Hematopoietic multipotent progenitor cell treated with erythropoietin and hydrocortisone succinate and interleukin-3 and kit ligand, for 17 days (in vitro differentiated cells): ENCODE results near the gene ZNF648.
"Not testable (repeated sequence)": the region's sequence is repeated elsewhere in the genome, so short reads cannot be mapped to it uniquely, and the experiment has no call there.

Experiments used
- DNase-seq: peaks from one replicate; pipeline ENCODE4 v3.0.0-alpha.2; 2015; ENCODE audit warnings: low spot score

The ZNF648 gene

GRCh38 chr1:182061594-182061993 lies at the start of gene ZNF648:
TSS of gene ZNF648 (minus strand) at chr1:182061712. CDS start at chr1:182058010, 3,702 bp downstream.
- DNase-seq = no peak

GRCh38 chr1:182110635-182111034 lies 49.1 kb upstream of the ZNF648 start:
- no peak for DNase-seq

GRCh38 chr1:182109771-182110170 lies 48.3 kb upstream of the ZNF648 start:
- DNase-seq = no peak

GRCh38 chr1:182107209-182107608 lies 45.7 kb upstream of the ZNF648 start:
- DNase-seq = no peak

- DNase-seq = no peak
Observed at GRCh38 chr1:182102043-182102416, 40.5 kb upstream of the ZNF648 start.

- no peak for DNase-seq
Observed at GRCh38 chr1:182101415-182102042, 40.0 kb upstream of the ZNF648 start.

GRCh38 chr1:182098301-182098700 lies 36.8 kb upstream of the ZNF648 start:
- DNase-seq = no peak

GRCh38 chr1:182095946-182096345 lies 34.4 kb upstream of the ZNF648 start:
- DNase-seq = no peak

GRCh38 chr1:182094514-182095005 lies 33.0 kb upstream of the ZNF648 start:
- not testable (repeated sequence) for DNase-seq

- DNase-seq = no peak
Observed at GRCh38 chr1:182093781-182094180, 32.3 kb upstream of the ZNF648 start.

- DNase-seq = no peak
Observed at GRCh38 chr1:182092336-182092735, 30.8 kb upstream of the ZNF648 start.

- DNase-seq = no peak
Observed at GRCh38 chr1:182091083-182091482, 29.6 kb upstream of the ZNF648 start.

GRCh38 chr1:182087719-182088350 lies 26.3 kb upstream of the ZNF648 start:
- no peak for DNase-seq

- DNase-seq = no peak
Observed at GRCh38 chr1:182087304-182087703, 25.8 kb upstream of the ZNF648 start.

- no peak for DNase-seq
Observed at GRCh38 chr1:182086620-182087019, 25.1 kb upstream of the ZNF648 start.

GRCh38 chr1:182086136-182086535 lies 24.6 kb upstream of the ZNF648 start:
- DNase-seq = no peak

- DNase-seq = no peak
Observed at GRCh38 chr1:182085726-182086125, 24.2 kb upstream of the ZNF648 start.

GRCh38 chr1:182084487-182085316 lies 23.2 kb upstream of the ZNF648 start:
- DNase-seq = peak; percentile 83

- DNase-seq = no peak
Observed at GRCh38 chr1:182083851-182084486, 22.5 kb upstream of the ZNF648 start.

- DNase-seq = peak; percentile 18
Observed at GRCh38 chr1:182080955-182081582, 19.6 kb upstream of the ZNF648 start.

GRCh38 chr1:182080040-182080439 lies 18.5 kb upstream of the ZNF648 start:
- no peak for DNase-seq

- DNase-seq = no peak
Observed at GRCh38 chr1:182071924-182072323, 10.4 kb upstream of the ZNF648 start.
